SK-N-SH (cell line): ENCODE measurements around the gene MACROD1. TPM values are rescaled to one million over a fixed set of nuclear protein-coding genes. Genes with fewer than 3 reads are reported as not detected.

ENCODE experiments used
- CTCF ChIA-PET: fragments of 300-600, 350-600 bp; formaldehyde crosslinking; extraction: SDS; loops from one replicate; lab custom pipeline; 2021; lab: Yijun Ruan, JAX
- POLR2A ChIA-PET: fragments of 350-600 bp; sonication (Branson Sonifier 250); formaldehyde crosslinking; extraction: SDS; loops from one replicate; lab custom pipeline; 2020; ENCODE audit warnings: antibody characterized with exemption, inconsistent platforms; lab: Yijun Ruan, JAX
- DNase-seq: peaks from one replicate; pipeline ENCODE4 v3.0.0; 2012
- H2AFZ ChIP-seq: fragments of 200-600 bp; sonication (generic); 2 replicates; pipeline ENCODE4 v1.8.1; 2016; ENCODE audit warnings: antibody characterized with exemption, mild to moderate bottlenecking, low read depth
- H3F3A ChIP-seq: fragments of 200-600 bp; sonication (generic); replicated peaks from 2 replicates; pipeline ENCODE3; 2016; ENCODE audit warnings: antibody characterized with exemption, mild to moderate bottlenecking; ENCODE audit not compliant: insufficient read depth
- H3K27ac ChIP-seq, 2 experiments: fragments of 200-500 bp in 1 of 2; fragments of 200-600 bp in 1 of 2; sonication (Bioruptor generic) in 1 of 2; sonication (generic), shearing (Covaris generic) in 1 of 2; 2 replicates each; pipeline versions ENCODE4 v1.5.1 to v1.6.1; 2014 to 2016; ENCODE audit warnings: low read depth in 2 of 2, inconsistent platforms in 1 of 2, low read length in 1 of 2, mild to moderate bottlenecking in 1 of 2, mixed read lengths in 1 of 2
- H3K27me3 ChIP-seq: fragments of 200-600 bp; sonication (generic), shearing (Covaris generic); 2 replicates; pipeline ENCODE4 v1.6.1; 2016; ENCODE audit warnings: mixed run types; ENCODE audit not compliant: insufficient read depth
- H3K36me3 ChIP-seq, 2 experiments: fragments of 200-500 bp in 1 of 2; fragments of 200-600 bp in 1 of 2; sonication (Bioruptor generic) in 1 of 2; sonication (generic) in 1 of 2; replicated peaks in 1 of 2; 2 replicates each; pipeline versions ENCODE3 to v1.5.1; 2014 to 2016; ENCODE audit warnings: low read length in 1 of 2, mild to moderate bottlenecking in 1 of 2; ENCODE audit not compliant: insufficient read depth in 2 of 2, control insufficient read depth in 1 of 2
- H3K4me1 ChIP-seq, 2 experiments: fragments of 200-500 bp in 1 of 2; fragments of 200-600 bp in 1 of 2; sonication (Bioruptor generic) in 1 of 2; sonication (generic), shearing (Covaris generic) in 1 of 2; 2 replicates each; pipeline versions ENCODE4 v1.5.1 to v1.6.1; 2014 to 2016; ENCODE audit warnings: low read depth in 1 of 2, low read length in 1 of 2, mixed run types in 1 of 2; ENCODE audit not compliant: insufficient read depth in 2 of 2, control insufficient read depth in 1 of 2
- H3K4me2 ChIP-seq: fragments of 200-600 bp; sonication (generic), shearing (Covaris generic); 2 replicates; pipeline ENCODE4 v1.6.1; 2017; ENCODE audit warnings: mixed run types
- H3K4me3 ChIP-seq, 2 experiments: fragments of 200-500 bp in 1 of 2; fragments of 200-600 bp in 1 of 2; sonication (Bioruptor generic) in 1 of 2; sonication (generic), shearing (Covaris generic) in 1 of 2; 2 replicates each; pipeline versions ENCODE4 v1.5.1 to v1.8.1; 2014 to 2016; ENCODE audit warnings: low read depth in 2 of 2, inconsistent platforms in 1 of 2, low read length in 1 of 2, mild to moderate bottlenecking in 1 of 2, mixed read lengths in 1 of 2, moderate library complexity in 1 of 2
- H3K79me2 ChIP-seq: fragments of 200-600 bp; sonication (generic); 2 replicates; pipeline ENCODE4 v1.8.1; 2017; ENCODE audit warnings: mild to moderate bottlenecking; ENCODE audit not compliant: insufficient read depth
- H3K9ac ChIP-seq: fragments of 200-600 bp; sonication (generic); 2 replicates; pipeline ENCODE4 v1.6.1; 2017; ENCODE audit warnings: mixed run types
- H3K9me2 ChIP-seq: fragments of 200-600 bp; sonication (generic); 2 replicates; pipeline ENCODE4 v1.6.1; 2017; ENCODE audit warnings: mixed run types
- H3K9me3 ChIP-seq: fragments of 200-600 bp; sonication (generic); 2 replicates; pipeline ENCODE4 v1.6.1; 2017; ENCODE audit warnings: mixed run types, mild to moderate bottlenecking, moderate library complexity
- H4K20me1 ChIP-seq: fragments of 200-600 bp; sonication (generic); 2 replicates; pipeline ENCODE4 v1.6.1; 2017; ENCODE audit warnings: mild to moderate bottlenecking, mixed run types; ENCODE audit not compliant: insufficient read depth
- EZH2phosphoT487 ChIP-seq: fragments of 200-600 bp; sonication (generic); IDR thresholded peaks from 2 replicates; pipeline ENCODE4 v1.6.1; 2017; ENCODE audit warnings: low read depth, mixed run types, mild to moderate bottlenecking, antibody characterized with exemption, moderate library complexity, borderline replicate concordance
- FOSL2 ChIP-seq: IDR thresholded peaks from 2 replicates; pipeline ENCODE4 v1.4.0; 2012; ENCODE audit warnings: low read depth, mild to moderate bottlenecking, moderate library complexity, borderline replicate concordance
- FOXM1 ChIP-seq: IDR thresholded peaks from 2 replicates; pipeline ENCODE4 v1.4.0; 2012; ENCODE audit warnings: low read depth, mild to moderate bottlenecking
- GABPA ChIP-seq: IDR thresholded peaks from 2 replicates; pipeline ENCODE4 v1.4.0; 2012; ENCODE audit warnings: low read depth, mild to moderate bottlenecking
- IRF3 ChIP-seq: fragments of 150-350 bp; IDR thresholded peaks from 2 replicates; pipeline ENCODE4 v1.6.1; 2016; ENCODE audit warnings: mild to moderate bottlenecking, low read depth, low read length
- MAX ChIP-seq: IDR thresholded peaks from 2 replicates; pipeline ENCODE4 v1.4.0; 2012; ENCODE audit warnings: low read depth
- NFIC ChIP-seq: IDR thresholded peaks from 2 replicates; pipeline ENCODE4 v1.4.0; 2012; ENCODE audit warnings: borderline replicate concordance
- POLR2AphosphoS5 ChIP-seq: IDR thresholded peaks from 2 replicates; pipeline ENCODE4 v1.6.1; 2012; ENCODE audit warnings: low read depth, low read length
- RAD21 ChIP-seq: IDR thresholded peaks from 2 replicates; pipeline ENCODE4 v1.6.1; 2012; ENCODE audit warnings: mild to moderate bottlenecking, low read length
- RCOR1 ChIP-seq: fragments of 150-350 bp; IDR thresholded peaks from 2 replicates; pipeline ENCODE4 v1.6.1; 2017; ENCODE audit warnings: antibody characterized with exemption, low read length
- REST ChIP-seq: IDR thresholded peaks from 2 replicates; pipeline ENCODE4 v1.6.1; 2012; ENCODE audit warnings: mild to moderate bottlenecking, low read depth, low read length, moderate library complexity
- RFX5 ChIP-seq: IDR thresholded peaks from 2 replicates; pipeline ENCODE4 v1.6.1; 2012; ENCODE audit warnings: mild to moderate bottlenecking, improper control_type of control experiment, low read length
- SMC3 ChIP-seq: IDR thresholded peaks from 2 replicates; pipeline ENCODE4 v1.6.1; 2012; ENCODE audit warnings: low read depth, low read length, improper control_type of control experiment
- TEAD4 ChIP-seq: IDR thresholded peaks from 2 replicates; pipeline ENCODE4 v1.4.0; 2012; ENCODE audit warnings: mild to moderate bottlenecking, borderline replicate concordance; ENCODE audit not compliant: insufficient read depth
- USF1 ChIP-seq: IDR thresholded peaks from 2 replicates; pipeline ENCODE4 v1.4.0; 2012; ENCODE audit warnings: low read depth, borderline replicate concordance
- USF2 ChIP-seq: fragments of 150-350 bp; IDR thresholded peaks from 2 replicates; pipeline ENCODE4 v1.6.1; 2017; ENCODE audit warnings: antibody characterized with exemption, low read length, low read depth, borderline replicate concordance
- YY1 ChIP-seq: IDR thresholded peaks from 2 replicates; pipeline ENCODE4 v1.4.0; 2012; ENCODE audit warnings: low read depth, mild to moderate bottlenecking
- ZBTB33 ChIP-seq: IDR thresholded peaks from 2 replicates; pipeline ENCODE4 v1.4.0; 2012; ENCODE audit warnings: low read depth, borderline replicate concordance
- WGBS: methylation state at CpG from one replicate; pipeline ENCODE4 v1.1.6; 2017; ENCODE audit warnings: low lambda C conversion rate; 5-methylcytosine and 5-hydroxymethylcytosine counted together
- polyA plus RNA-seq, 3 experiments: library from polyadenylated mRNA; depleted of rRNA; stranded (reverse); fragments of >200 nt; gene quantifications; 2 replicates each; pipeline ENCODE4 v1.2.3, GENCODE V29; 2012

MACROD1 gene
- polyA plus RNA-seq, 1 of the 3 experiments (the other 2 are of a cell fraction) = 49.1 TPM

GRCh38 chr11:64081745-64082442 lies 84.0 kb downstream of the MACROD1 start (continued):
- TF ChIP-seq REST (no peak), RFX5 (no peak), ZBTB33 (no peak), POLR2AphosphoS5 (no peak), USF2 (no peak)

- Histone ChIP-seq H3K79me2 (no peaks in the 10 kb centered on the region), H3K9ac (no peak overlapping the region), H3K9me3 (no peaks in the 10 kb centered on the region), H3F3A (no peaks in the 10 kb centered on the region), H3K9me2 (no peaks in the 10 kb centered on the region), H3K4me1 (peaks cover 11 to 85% of the 10 kb centered on the region in 2 experiments; a peak in 2 of 4 replicates), H4K20me1 (no peaks in the 10 kb centered on the region), H3K27ac (peak overlapping the region in 1 of 2 experiments; percentile 73; a peak in 2 of 4 replicates), H3K27me3 (no peaks in the 10 kb centered on the region), H3K4me2 (no peak overlapping the region), H3K36me3 (no peaks in the 10 kb centered on the region), H2AFZ (no peak overlapping the region), H3K4me3 (no peak overlapping the region)
- no peak for DNase-seq
- TF ChIP-seq SMC3 = no peak
- no peak for TF ChIP-seq USF1
- TF ChIP-seq NFIC = no peak
- TF ChIP-seq MAX = no peak
- TF ChIP-seq EZH2phosphoT487 = no peak
- TF ChIP-seq RFX5 = no peak
- no peak for TF ChIP-seq YY1
- TF ChIP-seq RAD21 = no peak
- TF ChIP-seq TEAD4 = no peak
- no peak for TF ChIP-seq IRF3
- no peak for TF ChIP-seq GABPA
- TF ChIP-seq FOXM1 = no peak
- no peak for TF ChIP-seq FOSL2
- no peak for TF ChIP-seq RCOR1
- TF ChIP-seq USF2 = no peak
- CTCF ChIA-PET = no interaction called here
- POLR2A ChIA-PET = interaction anchor here (0.6 kb wide), 1 partner anchor 202 kb away, joined by 3 read pairs; no protein-coding TSS in a partner anchor
- 86% methylated on average over 8 of the region's 10 CpGs for WGBS
Observed at GRCh38 chr11:64080390-64080789, 85.5 kb downstream of the MACROD1 start.
